Mesendoderm (in vitro differentiated cells): ENCODE measurements around the gene FBH1.

ENCODE experiments used
- DNase-seq: peaks from one replicate; pipeline ENCODE4 v3.0.0; 2013
- H2AK5ac ChIP-seq: 2 replicates; pipeline ENCODE4 v1.6.1; 2013; ENCODE audit warnings: low read length, inconsistent platforms
- H2BK120ac ChIP-seq: 2 replicates; pipeline ENCODE4 v1.6.1; 2013; ENCODE audit warnings: low read depth, mild to moderate bottlenecking, low read length, moderate library complexity, mixed read lengths
- H2BK15ac ChIP-seq: replicated peaks from 2 replicates; pipeline ENCODE4 v1.6.1; 2013; ENCODE audit warnings: low read depth, mild to moderate bottlenecking, moderate library complexity
- H2BK5ac ChIP-seq: 2 replicates; pipeline ENCODE4 v1.6.1; 2013; ENCODE audit warnings: low read length, inconsistent platforms
- H3K18ac ChIP-seq: 2 replicates; pipeline ENCODE4 v1.6.1; 2013; ENCODE audit warnings: mild to moderate bottlenecking, low read length, mixed read lengths
- H3K23ac ChIP-seq: one replicate; pipeline ENCODE4 v1.6.1; 2013; ENCODE audit warnings: low read length
- H3K27ac ChIP-seq: 2 replicates; pipeline ENCODE4 v1.5.1; 2013; ENCODE audit warnings: low read depth, mild to moderate bottlenecking, inconsistent platforms, low read length, moderate library complexity
- H3K27me3 ChIP-seq: 2 replicates; pipeline ENCODE4 v1.6.1; 2013; ENCODE audit warnings: low read length, control low read depth, mild to moderate bottlenecking, inconsistent platforms; ENCODE audit not compliant: insufficient read depth, poor library complexity
- H3K36me3 ChIP-seq: 2 replicates; pipeline ENCODE4 v1.6.1; 2013; ENCODE audit warnings: low read length, inconsistent platforms; ENCODE audit not compliant: control insufficient read depth, insufficient read depth
- H3K4ac ChIP-seq: one replicate; pipeline ENCODE4 v1.6.1; 2013; ENCODE audit warnings: low read depth, mild to moderate bottlenecking, low read length, moderate library complexity
- H3K4me1 ChIP-seq: 2 replicates; pipeline ENCODE4 v1.6.1; 2013; ENCODE audit warnings: low read depth, low read length, inconsistent platforms; ENCODE audit not compliant: control insufficient read depth
- H3K4me2 ChIP-seq: 2 replicates; pipeline ENCODE4 v1.6.1; 2013; ENCODE audit warnings: low read length
- H3K4me3 ChIP-seq: 2 replicates; pipeline ENCODE4 v1.5.1; 2013; ENCODE audit warnings: mild to moderate bottlenecking, low read length
- H3K56ac ChIP-seq: one replicate; pipeline ENCODE4 v1.6.1; 2013; ENCODE audit warnings: low read length
- H3K79me1 ChIP-seq: 2 replicates; pipeline ENCODE4 v1.6.1; 2013; ENCODE audit warnings: low read length, inconsistent platforms
- H3K79me2 ChIP-seq: 2 replicates; pipeline ENCODE4 v1.6.1; 2013; ENCODE audit warnings: mild to moderate bottlenecking, low read length; ENCODE audit not compliant: control insufficient read depth, insufficient read depth
- H3K9ac ChIP-seq: 2 replicates; pipeline ENCODE4 v1.6.1; 2013; ENCODE audit warnings: low read length, inconsistent platforms
- H4K5ac ChIP-seq: one replicate; pipeline ENCODE4 v1.6.1; 2013; ENCODE audit warnings: low read length
- H4K8ac ChIP-seq: one replicate; pipeline ENCODE4 v1.6.1; 2013; ENCODE audit warnings: low read depth, mild to moderate bottlenecking, control low read depth, low read length, moderate library complexity
- WGBS: extraction: QIAGEN DNeasy Blood & Tissue Kit; methylation state at CpG from one replicate; pipeline ENCODE4 v1.1.7; 2013; ENCODE audit warnings: low lambda C conversion rate, missing lambda C conversion rate; ENCODE audit not compliant: insufficient coverage; ENCODE audit errors: extremely low coverage; 5-methylcytosine and 5-hydroxymethylcytosine counted together

FBH1 gene

GRCh38 chr10:5895365-5895764 lies 5.3 kb downstream of the FBH1 start:
- peaks cover 4% of the 10 kb centered on the region for H3K4me1 ChIP-seq
- no peak overlapping the region for H3K4me3 ChIP-seq
- no peak overlapping the region for H4K8ac ChIP-seq
- peaks cover 4% of the 10 kb centered on the region for H3K36me3 ChIP-seq
- H3K79me2 ChIP-seq: peaks cover 26% of the 10 kb centered on the region
- no peaks in the 10 kb centered on the region for H3K27me3 ChIP-seq
- no peak overlapping the region for H3K4me2 ChIP-seq
- no peak for DNase-seq
- no peak overlapping the region for H4K5ac ChIP-seq
- H2BK15ac ChIP-seq: no peak overlapping the region
- H3K27ac ChIP-seq: no peak overlapping the region
- no peak overlapping the region for H3K18ac ChIP-seq
- H2AK5ac ChIP-seq: no peak overlapping the region
- peaks cover 43% of the 10 kb centered on the region for H3K79me1 ChIP-seq
- H2BK5ac ChIP-seq: no peak overlapping the region
- no CpG with 5 or more reads among the region's 3 CpGs for WGBS
- H2BK120ac ChIP-seq: no peak overlapping the region
- H3K4ac ChIP-seq: no peak overlapping the region
- H3K23ac ChIP-seq: no peak overlapping the region
- no peak overlapping the region for H3K56ac ChIP-seq
- H3K9ac ChIP-seq: no peak overlapping the region

GRCh38 chr10:5895804-5896203 lies 5.8 kb downstream of the FBH1 start:
- peaks cover 39% of the 10 kb centered on the region for H3K79me1 ChIP-seq
- no peak overlapping the region for H3K56ac ChIP-seq
- H2BK120ac ChIP-seq: no peak overlapping the region
- peaks cover 3% of the 10 kb centered on the region for H3K4me1 ChIP-seq
- no peak overlapping the region for H3K4me3 ChIP-seq
- H3K27ac ChIP-seq: no peak overlapping the region
- no peak overlapping the region for H3K18ac ChIP-seq
- peaks cover 23% of the 10 kb centered on the region for H3K79me2 ChIP-seq
- H3K4ac ChIP-seq: no peak overlapping the region
- DNase-seq: no peak
- H3K23ac ChIP-seq: no peak overlapping the region
- no peak overlapping the region for H3K4me2 ChIP-seq
- no peak overlapping the region for H4K8ac ChIP-seq
- WGBS: no CpG with 5 or more reads among the region's 9 CpGs
- H2BK5ac ChIP-seq: no peak overlapping the region
- H2BK15ac ChIP-seq: no peak overlapping the region
- peaks cover 4% of the 10 kb centered on the region for H3K36me3 ChIP-seq
- no peaks in the 10 kb centered on the region for H3K27me3 ChIP-seq
- no peak overlapping the region for H3K9ac ChIP-seq
- H2AK5ac ChIP-seq: no peak overlapping the region
- no peak overlapping the region for H4K5ac ChIP-seq

DNA sequence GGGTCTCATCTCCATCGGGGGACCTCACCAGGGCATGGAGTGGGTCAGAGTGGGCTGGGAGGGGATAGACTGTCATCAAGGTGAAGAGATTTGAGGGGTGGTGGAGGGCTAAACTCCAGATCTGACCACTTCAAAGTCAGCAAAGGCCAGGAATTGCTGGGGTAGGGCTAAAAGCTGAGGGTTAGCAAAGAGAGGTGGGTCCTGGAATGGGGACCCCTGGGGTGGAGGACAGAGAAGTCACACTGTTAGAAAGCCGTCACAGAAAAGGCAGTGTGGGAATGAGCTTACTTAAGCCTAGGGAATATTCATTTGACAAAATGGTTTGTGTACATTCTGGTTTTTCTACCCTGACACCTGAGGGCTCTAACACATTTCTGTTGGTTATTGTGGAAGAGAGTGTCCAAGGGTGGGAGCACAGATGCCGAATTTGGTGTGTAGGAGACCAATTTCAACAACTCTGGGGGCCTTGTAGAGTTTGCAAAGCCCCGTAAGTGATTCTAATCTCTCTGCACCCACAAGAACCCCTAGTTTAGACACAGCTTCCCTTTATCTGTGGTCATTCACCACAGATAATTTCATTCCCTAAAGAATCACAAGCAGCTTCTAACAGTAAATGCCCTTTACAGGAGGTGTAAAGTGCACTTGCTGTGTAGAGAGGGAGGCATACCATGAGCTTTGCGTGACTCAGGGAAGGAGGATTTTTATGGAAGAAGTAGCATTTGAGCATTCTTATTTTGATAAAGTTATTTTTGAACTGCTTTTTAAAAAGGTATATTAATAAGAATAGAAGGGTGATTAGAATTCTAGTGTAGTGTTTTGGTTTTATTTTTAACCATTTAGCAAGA lies 6.4 kb downstream of the FBH1 start:
- no peak overlapping the region for H2AK5ac ChIP-seq
- no peak overlapping the region for H3K56ac ChIP-seq
- no peaks in the 10 kb centered on the region for H3K4me1 ChIP-seq
- no peak overlapping the region for H3K27ac ChIP-seq
- H3K79me2 ChIP-seq: peaks cover 17% of the 10 kb centered on the region
- H3K18ac ChIP-seq: no peak overlapping the region
- WGBS: no CpG with 5 or more reads among the region's 5 CpGs
- no peak overlapping the region for H3K9ac ChIP-seq
- no peak overlapping the region for H2BK5ac ChIP-seq
- no peak for DNase-seq
- H3K79me1 ChIP-seq: peaks cover 34% of the 10 kb centered on the region
- no peak overlapping the region for H2BK15ac ChIP-seq
- H3K4me3 ChIP-seq: no peak overlapping the region
- no peak overlapping the region for H4K5ac ChIP-seq
- H4K8ac ChIP-seq: no peak overlapping the region
- no peak overlapping the region for H2BK120ac ChIP-seq
- H3K36me3 ChIP-seq: peaks cover 4% of the 10 kb centered on the region
- no peak overlapping the region for H3K4ac ChIP-seq
- no peak overlapping the region for H3K23ac ChIP-seq
- H3K4me2 ChIP-seq: no peak overlapping the region
- no peaks in the 10 kb centered on the region for H3K27me3 ChIP-seq

GRCh38 chr10:5897053-5897340 lies 7.0 kb downstream of the FBH1 start:
- Histone ChIP-seq H3K27ac (no peak overlapping the region), H3K4ac (no peak overlapping the region), H3K36me3 (peaks cover 4% of the 10 kb centered on the region), H3K9ac (no peak overlapping the region), H3K79me2 (peaks cover 13% of the 10 kb centered on the region), H2BK5ac (no peak overlapping the region), H3K4me3 (no peak overlapping the region), H3K27me3 (no peaks in the 10 kb centered on the region), H4K5ac (no peak overlapping the region), H3K18ac (no peak overlapping the region), H3K79me1 (peaks cover 33% of the 10 kb centered on the region), H2BK120ac (no peak overlapping the region), H3K56ac (no peak overlapping the region), H2AK5ac (no peak overlapping the region), H3K4me2 (no peak overlapping the region), H3K23ac (no peak overlapping the region), H2BK15ac (no peak overlapping the region), H4K8ac (no peak overlapping the region), H3K4me1 (no peaks in the 10 kb centered on the region)
- DNase-seq: no peak
- WGBS: no CpG with 5 or more reads among the region's 4 CpGs

GRCh38 chr10:5897504-5897903 lies 7.5 kb downstream of the FBH1 start:
- no peak overlapping the region for H3K56ac ChIP-seq
- H3K79me2 ChIP-seq: peaks cover 8% of the 10 kb centered on the region
- no peak overlapping the region for H3K27ac ChIP-seq
- H2BK15ac ChIP-seq: no peak overlapping the region
- H3K4me2 ChIP-seq: no peak overlapping the region
- H4K5ac ChIP-seq: no peak overlapping the region
- H3K27me3 ChIP-seq: no peaks in the 10 kb centered on the region
- no peak overlapping the region for H3K9ac ChIP-seq
- H2AK5ac ChIP-seq: no peak overlapping the region
- no peak for DNase-seq
- no peak overlapping the region for H3K4me3 ChIP-seq
- H4K8ac ChIP-seq: no peak overlapping the region
- no peak overlapping the region for H2BK120ac ChIP-seq
- no peak overlapping the region for H3K18ac ChIP-seq
- no peak overlapping the region for H2BK5ac ChIP-seq
- no peaks in the 10 kb centered on the region for H3K4me1 ChIP-seq
- no CpG with 5 or more reads among the region's 8 CpGs for WGBS
- peaks cover 4% of the 10 kb centered on the region for H3K36me3 ChIP-seq
- peaks cover 31% of the 10 kb centered on the region for H3K79me1 ChIP-seq
- no peak overlapping the region for H3K23ac ChIP-seq
- no peak overlapping the region for H3K4ac ChIP-seq

DNA sequence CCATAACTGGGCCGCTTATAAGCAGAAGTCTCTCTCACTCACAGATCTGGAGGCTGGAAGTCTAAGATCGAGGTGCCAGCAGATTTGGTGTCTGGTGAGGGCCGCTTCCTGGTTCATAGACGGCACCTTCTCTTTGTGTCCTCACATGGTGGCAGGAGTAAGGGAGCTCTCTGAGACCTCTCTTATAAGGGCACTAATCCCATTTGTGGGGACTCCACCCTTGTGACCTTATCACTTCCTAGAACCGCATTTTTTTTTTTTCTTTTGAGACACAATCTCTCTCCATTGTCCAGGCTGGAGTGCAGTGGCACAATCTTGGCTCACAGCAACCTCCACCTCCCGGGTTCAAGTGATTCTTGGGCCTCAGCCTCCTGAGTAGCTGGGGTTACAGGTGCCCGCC lies 8.1 kb downstream of the FBH1 start:
- Histone ChIP-seq H3K27me3 (no peaks in the 10 kb centered on the region), H2AK5ac (no peak overlapping the region), H2BK15ac (no peak overlapping the region), H3K79me2 (peaks cover 4% of the 10 kb centered on the region), H3K4ac (no peak overlapping the region), H3K4me1 (no peaks in the 10 kb centered on the region), H3K9ac (no peak overlapping the region), H4K5ac (no peak overlapping the region), H2BK5ac (no peak overlapping the region), H3K4me2 (no peak overlapping the region), H3K79me1 (peaks cover 32% of the 10 kb centered on the region), H2BK120ac (no peak overlapping the region), H3K36me3 (peaks cover 4% of the 10 kb centered on the region), H4K8ac (no peak overlapping the region), H3K4me3 (no peak overlapping the region), H3K18ac (no peak overlapping the region), H3K56ac (no peak overlapping the region), H3K23ac (no peak overlapping the region), H3K27ac (no peak overlapping the region)
- no peak for DNase-seq
- WGBS: no CpG with 5 or more reads among the region's 7 CpGs
